MM.1S (cell line): ENCODE measurements around the gene NRAS.

Experiments used
- DNase-seq: peaks from one replicate; pipeline ENCODE4 v3.0.0-alpha.2; 2015
- H2AFZ ChIP-seq: fragments of 300-600 bp; sonication (generic); 2 replicates; pipeline ENCODE4 v1.6.0; 2016; ENCODE audit warnings: antibody characterized with exemption, low read length
- H3F3A ChIP-seq: fragments of 300-600 bp; sonication (generic); 2 replicates; pipeline ENCODE4 v1.6.1; 2016; ENCODE audit warnings: mild to moderate bottlenecking, antibody characterized with exemption, low read length, moderate library complexity, mixed read lengths; ENCODE audit not compliant: insufficient read depth
- H3K27ac ChIP-seq: fragments of 300-600 bp; sonication (generic); 2 replicates; pipeline ENCODE4 v1.5.1; 2016; ENCODE audit warnings: mild to moderate bottlenecking, low read length
- H3K27me3 ChIP-seq: fragments of 300-600 bp; sonication (generic); replicated peaks from 2 replicates; pipeline ENCODE4 v1.6.0; 2016; ENCODE audit warnings: low read length; ENCODE audit not compliant: insufficient read depth
- H3K36me3 ChIP-seq: fragments of 300-600 bp; sonication (generic); replicated peaks from 2 replicates; pipeline ENCODE4 v1.6.1; 2016; ENCODE audit warnings: mild to moderate bottlenecking, low read length, mixed read lengths; ENCODE audit not compliant: insufficient read depth
- H3K4me1 ChIP-seq: fragments of 300-600 bp; sonication (generic); 2 replicates; pipeline ENCODE4 v1.6.1; 2016; ENCODE audit warnings: low read length, mixed read lengths
- H3K4me2 ChIP-seq: fragments of 300-600 bp; sonication (generic); 2 replicates; pipeline ENCODE4 v1.6.0; 2016; ENCODE audit warnings: low read depth, low read length
- H3K4me3 ChIP-seq: fragments of 300-600 bp; sonication (generic); 2 replicates; pipeline ENCODE4 v1.5.1; 2016; ENCODE audit warnings: low read length, mixed read lengths
- H3K79me2 ChIP-seq: fragments of 300-600 bp; sonication (generic); 2 replicates; pipeline ENCODE4 v1.6.1; 2016; ENCODE audit warnings: mixed run types, low read length, mixed read lengths
- H3K9ac ChIP-seq: fragments of 300-600 bp; sonication (generic); 2 replicates; pipeline ENCODE4 v1.6.1; 2016; ENCODE audit warnings: low read length, mixed read lengths
- H3K9me2 ChIP-seq: fragments of 300-600 bp; sonication (generic); replicated peaks from 2 replicates; pipeline ENCODE4 v1.6.1; 2016; ENCODE audit warnings: mild to moderate bottlenecking, low read length, mixed read lengths; ENCODE audit not compliant: insufficient read depth
- H3K9me3 ChIP-seq: fragments of 300-600 bp; sonication (generic); replicated peaks from 2 replicates; pipeline ENCODE4 v1.6.1; 2016; ENCODE audit warnings: mild to moderate bottlenecking, low read length, mixed read lengths; ENCODE audit not compliant: insufficient read depth
- H4K20me1 ChIP-seq: fragments of 300-600 bp; sonication (generic); 2 replicates; pipeline ENCODE4 v1.6.1; 2016; ENCODE audit warnings: mild to moderate bottlenecking, low read length, moderate library complexity, mixed read lengths; ENCODE audit not compliant: insufficient read depth
- EZH2 ChIP-seq: fragments of 300-600 bp; sonication (generic); optimal IDR thresholded peaks from 2 replicates; pipeline ENCODE3; 2017; ENCODE audit warnings: low read depth, mild to moderate bottlenecking, antibody characterized with exemption, low read length, mixed read lengths
- EZH2phosphoT487 ChIP-seq: fragments of 300-600 bp; sonication (generic); IDR thresholded peaks from 2 replicates; pipeline ENCODE4 v1.6.1; 2018; ENCODE audit warnings: antibody characterized with exemption, low read length
- TF ChIP-seq, protein P1 (sequence below): fragments of 300-600 bp; sonication (generic); IDR thresholded peaks from 2 replicates; pipeline ENCODE4 v1.5.1; 2016; ENCODE audit warnings: antibody characterized with exemption, low read length, mixed read lengths

The NRAS gene

DNA sequence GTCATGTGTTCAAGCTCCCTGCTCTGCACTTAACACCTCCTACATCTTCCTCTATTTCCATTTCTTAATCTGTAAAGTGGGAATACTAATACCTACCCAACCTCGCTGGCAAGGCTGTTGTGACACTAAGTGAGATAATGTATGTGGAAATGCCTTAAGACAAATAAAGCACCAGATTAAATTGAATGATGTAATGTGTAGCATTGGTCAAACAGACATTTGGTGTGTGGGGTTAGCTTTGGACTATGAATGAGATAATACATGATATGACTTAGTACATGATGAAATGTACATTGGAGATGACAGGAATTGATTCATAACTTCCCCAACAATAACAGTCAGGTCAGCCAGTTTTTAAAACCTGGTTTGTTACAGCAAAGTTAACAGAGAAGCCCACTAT, 26.4 kb downstream of the NRAS start:
- Histone ChIP-seq H2AFZ (no peak overlapping the region), H3K27me3 (no peaks in the 10 kb centered on the region), H3K9me2 (no peaks in the 10 kb centered on the region), H3K79me2 (no peaks in the 10 kb centered on the region), H3K4me2 (no peak overlapping the region), H3K9me3 (no peaks in the 10 kb centered on the region), H3K4me1 (peaks cover 7% of the 10 kb centered on the region; the same call in 1 of the 2 replicates), H3K27ac (no peak overlapping the region), H3F3A (peaks cover 9% of the 10 kb centered on the region), H3K4me3 (no peak overlapping the region), H3K36me3 (no peaks in the 10 kb centered on the region), H3K9ac (no peak overlapping the region), H4K20me1 (no peaks in the 10 kb centered on the region)
- no peak for TF ChIP-seq EZH2
- no peak for TF ChIP-seq EZH2phosphoT487
- TF ChIP-seq, protein P1, sequence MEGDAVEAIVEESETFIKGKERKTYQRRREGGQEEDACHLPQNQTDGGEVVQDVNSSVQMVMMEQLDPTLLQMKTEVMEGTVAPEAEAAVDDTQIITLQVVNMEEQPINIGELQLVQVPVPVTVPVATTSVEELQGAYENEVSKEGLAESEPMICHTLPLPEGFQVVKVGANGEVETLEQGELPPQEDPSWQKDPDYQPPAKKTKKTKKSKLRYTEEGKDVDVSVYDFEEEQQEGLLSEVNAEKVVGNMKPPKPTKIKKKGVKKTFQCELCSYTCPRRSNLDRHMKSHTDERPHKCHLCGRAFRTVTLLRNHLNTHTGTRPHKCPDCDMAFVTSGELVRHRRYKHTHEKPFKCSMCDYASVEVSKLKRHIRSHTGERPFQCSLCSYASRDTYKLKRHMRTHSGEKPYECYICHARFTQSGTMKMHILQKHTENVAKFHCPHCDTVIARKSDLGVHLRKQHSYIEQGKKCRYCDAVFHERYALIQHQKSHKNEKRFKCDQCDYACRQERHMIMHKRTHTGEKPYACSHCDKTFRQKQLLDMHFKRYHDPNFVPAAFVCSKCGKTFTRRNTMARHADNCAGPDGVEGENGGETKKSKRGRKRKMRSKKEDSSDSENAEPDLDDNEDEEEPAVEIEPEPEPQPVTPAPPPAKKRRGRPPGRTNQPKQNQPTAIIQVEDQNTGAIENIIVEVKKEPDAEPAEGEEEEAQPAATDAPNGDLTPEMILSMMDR = no peak
- no peak for DNase-seq

DNA sequence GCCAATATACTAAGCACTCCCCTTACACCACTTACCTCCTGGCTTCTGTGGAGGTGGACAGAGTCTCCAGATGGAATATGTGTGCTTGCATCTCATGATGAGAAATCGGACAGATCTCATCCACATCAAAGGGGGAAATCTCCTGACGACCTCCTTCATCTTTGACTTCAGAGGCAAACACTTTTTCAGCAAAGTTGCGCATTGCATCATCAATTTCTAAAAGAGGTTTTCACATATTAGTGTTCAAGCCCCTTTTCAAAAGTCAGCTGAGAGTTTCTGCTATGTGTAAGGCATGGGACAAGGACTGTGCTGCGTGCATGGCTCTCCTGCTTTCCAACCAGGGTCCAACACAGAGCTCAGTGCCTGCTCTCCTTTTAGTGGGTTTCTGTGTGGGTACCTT, 28.0 kb downstream of the NRAS start:
- H3K4me1 ChIP-seq = peaks cover 7% of the 10 kb centered on the region; the same call in 1 of the 2 replicates
- H3K4me3 ChIP-seq = no peak overlapping the region
- H3K36me3 ChIP-seq = no peaks in the 10 kb centered on the region
- no peaks in the 10 kb centered on the region for H3K9me3 ChIP-seq
- no peak overlapping the region for H3K27ac ChIP-seq
- no peak overlapping the region for H3K9ac ChIP-seq
- H3K4me2 ChIP-seq = no peak overlapping the region
- DNase-seq = no peak
- no peak overlapping the region for H2AFZ ChIP-seq
- no peaks in the 10 kb centered on the region for H3F3A ChIP-seq
- no peaks in the 10 kb centered on the region for H4K20me1 ChIP-seq
- TF ChIP-seq EZH2phosphoT487 (no peak), EZH2 (no peak)
- TF ChIP-seq, protein P1 = no peak
- no peaks in the 10 kb centered on the region for H3K27me3 ChIP-seq
- H3K9me2 ChIP-seq = no peaks in the 10 kb centered on the region
- H3K79me2 ChIP-seq = no peaks in the 10 kb centered on the region

DNA sequence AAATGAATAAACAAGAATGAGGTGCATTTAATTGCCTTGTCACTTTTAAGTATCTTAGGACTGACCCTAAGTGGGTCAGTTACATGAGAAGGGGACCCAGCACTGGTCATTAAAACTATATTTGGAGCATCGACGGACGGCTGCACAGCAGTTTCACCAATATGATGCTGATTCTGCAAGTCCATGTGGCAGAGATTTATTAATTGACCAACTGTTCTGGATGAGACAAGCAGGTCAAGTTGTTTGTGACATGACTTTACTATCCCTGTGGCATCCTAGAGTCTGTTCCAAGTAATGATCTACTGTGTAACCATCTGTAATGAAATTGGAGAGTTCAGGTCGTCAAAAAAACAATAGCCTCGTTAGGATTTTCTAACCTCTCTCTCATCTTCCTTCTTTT, 30.7 kb downstream of the NRAS start:
- H3F3A ChIP-seq = no peaks in the 10 kb centered on the region
- no peaks in the 10 kb centered on the region for H4K20me1 ChIP-seq
- no peaks in the 10 kb centered on the region for H3K9me3 ChIP-seq
- TF ChIP-seq EZH2phosphoT487 = no peak
- TF ChIP-seq, protein P1 = no peak
- TF ChIP-seq EZH2 = no peak
- no peak overlapping the region for H3K27ac ChIP-seq
- H3K4me1 ChIP-seq = peaks cover 7% of the 10 kb centered on the region; the same call in 1 of the 2 replicates
- DNase-seq = no peak
- no peak overlapping the region for H3K9ac ChIP-seq
- H3K36me3 ChIP-seq = no peaks in the 10 kb centered on the region
- no peak overlapping the region for H3K4me3 ChIP-seq
- no peak overlapping the region for H2AFZ ChIP-seq
- H3K27me3 ChIP-seq = no peaks in the 10 kb centered on the region
- H3K4me2 ChIP-seq = no peak overlapping the region
- no peaks in the 10 kb centered on the region for H3K9me2 ChIP-seq
- no peaks in the 10 kb centered on the region for H3K79me2 ChIP-seq
